GM06990 (cell line): ENCODE measurements around the gene COBLL1.

Experiments used
- DNase-seq: peaks from one replicate; pipeline ENCODE4 v3.0.0-alpha.2; 2011; ENCODE audit not compliant: insufficient read length; ENCODE audit errors: extremely low read depth
- H3K27me3 ChIP-seq: replicated peaks from 2 replicates; pipeline ENCODE4 v1.6.0; 2011; ENCODE audit warnings: low read length; ENCODE audit not compliant: control insufficient read depth, insufficient read depth
- H3K36me3 ChIP-seq: 2 replicates; pipeline ENCODE4 v1.5.1; 2011; ENCODE audit warnings: low read length; ENCODE audit not compliant: control insufficient read depth, insufficient read depth
- H3K4me3 ChIP-seq: replicated peaks from 2 replicates; pipeline ENCODE4 v1.5.1; 2011; ENCODE audit warnings: low read depth, mild to moderate bottlenecking, control low read depth, low read length
- CTCF ChIP-seq: IDR thresholded peaks from 2 replicates; pipeline ENCODE4 v1.5.1; 2011; ENCODE audit warnings: low read length, control low read depth, mild to moderate bottlenecking, inconsistent platforms; ENCODE audit not compliant: insufficient read depth, poor library complexity, severe bottlenecking

COBLL1 gene

GRCh38 chr2:164875334-164876205 lies 33.9 kb upstream of the COBLL1 start:
- no peak for TF ChIP-seq CTCF
- Histone ChIP-seq H3K4me3 (no peak overlapping the region), H3K36me3 (no peaks in the 10 kb centered on the region), H3K27me3 (no peaks in the 10 kb centered on the region)
- DNase-seq = no peak

DNA sequence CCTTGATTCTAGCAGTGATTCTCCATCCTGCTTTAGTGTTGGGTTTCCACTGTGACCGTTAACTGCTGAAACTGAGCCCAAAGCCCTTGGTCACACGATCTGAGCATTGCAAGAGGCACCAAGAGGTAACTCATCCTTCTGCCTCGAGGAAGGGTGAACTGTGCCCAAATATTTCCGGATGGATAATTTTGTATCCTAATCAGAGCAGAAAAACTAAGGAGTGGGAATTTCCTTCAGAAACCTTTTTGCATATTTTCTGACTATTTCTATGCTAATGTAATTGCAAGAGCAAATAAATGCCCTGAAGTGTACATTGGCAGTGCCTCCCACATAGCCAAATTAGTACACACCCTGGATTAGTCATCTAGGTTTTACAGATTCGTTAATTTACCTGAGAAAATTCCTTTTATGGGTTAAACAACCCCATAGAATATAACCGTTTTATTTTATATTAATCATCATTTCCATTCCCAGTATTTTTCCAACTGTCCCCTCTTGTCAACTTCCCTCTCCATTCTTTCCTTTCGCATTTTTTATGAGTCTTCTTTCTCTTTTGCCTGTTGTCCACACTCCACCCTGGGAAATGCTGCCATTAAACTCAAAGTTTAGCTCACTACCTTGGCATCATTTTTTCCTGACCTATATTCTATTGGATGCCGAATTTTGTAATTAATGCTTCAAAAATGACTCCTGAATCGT lies 31.7 kb upstream of the COBLL1 start:
- no peak for TF ChIP-seq CTCF
- no peak overlapping the region for H3K4me3 ChIP-seq
- no peaks in the 10 kb centered on the region for H3K36me3 ChIP-seq
- no peaks in the 10 kb centered on the region for H3K27me3 ChIP-seq
- DNase-seq = no peak

- no peak for DNase-seq
- no peaks in the 10 kb centered on the region for H3K36me3 ChIP-seq
- H3K27me3 ChIP-seq = no peaks in the 10 kb centered on the region
- H3K4me3 ChIP-seq = no peak overlapping the region
- TF ChIP-seq CTCF = no peak
These were observed 29.8 kb upstream of the COBLL1 start for GRCh38 chr2:164871404-164871803.

DNA sequence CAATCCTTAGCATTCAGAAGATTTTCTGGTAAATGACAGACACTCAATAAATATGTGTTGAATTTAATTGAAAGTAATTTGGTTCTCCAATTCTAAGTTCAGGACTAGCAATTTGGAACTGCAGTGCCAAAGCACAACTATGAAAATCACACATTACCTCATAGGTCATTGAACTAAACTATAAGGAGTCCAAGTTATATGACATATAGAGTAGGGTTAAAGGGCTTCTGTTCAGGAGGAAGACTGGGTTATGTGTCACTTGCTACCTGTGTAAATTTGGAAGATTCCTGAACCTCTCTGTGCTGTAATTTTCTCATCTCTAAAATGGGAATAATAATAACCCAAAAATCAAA lies 27.8 kb upstream of the COBLL1 start:
- H3K36me3 ChIP-seq = no peaks in the 10 kb centered on the region
- no peak for TF ChIP-seq CTCF
- no peak for DNase-seq
- no peaks in the 10 kb centered on the region for H3K27me3 ChIP-seq
- H3K4me3 ChIP-seq = no peak overlapping the region

DNA sequence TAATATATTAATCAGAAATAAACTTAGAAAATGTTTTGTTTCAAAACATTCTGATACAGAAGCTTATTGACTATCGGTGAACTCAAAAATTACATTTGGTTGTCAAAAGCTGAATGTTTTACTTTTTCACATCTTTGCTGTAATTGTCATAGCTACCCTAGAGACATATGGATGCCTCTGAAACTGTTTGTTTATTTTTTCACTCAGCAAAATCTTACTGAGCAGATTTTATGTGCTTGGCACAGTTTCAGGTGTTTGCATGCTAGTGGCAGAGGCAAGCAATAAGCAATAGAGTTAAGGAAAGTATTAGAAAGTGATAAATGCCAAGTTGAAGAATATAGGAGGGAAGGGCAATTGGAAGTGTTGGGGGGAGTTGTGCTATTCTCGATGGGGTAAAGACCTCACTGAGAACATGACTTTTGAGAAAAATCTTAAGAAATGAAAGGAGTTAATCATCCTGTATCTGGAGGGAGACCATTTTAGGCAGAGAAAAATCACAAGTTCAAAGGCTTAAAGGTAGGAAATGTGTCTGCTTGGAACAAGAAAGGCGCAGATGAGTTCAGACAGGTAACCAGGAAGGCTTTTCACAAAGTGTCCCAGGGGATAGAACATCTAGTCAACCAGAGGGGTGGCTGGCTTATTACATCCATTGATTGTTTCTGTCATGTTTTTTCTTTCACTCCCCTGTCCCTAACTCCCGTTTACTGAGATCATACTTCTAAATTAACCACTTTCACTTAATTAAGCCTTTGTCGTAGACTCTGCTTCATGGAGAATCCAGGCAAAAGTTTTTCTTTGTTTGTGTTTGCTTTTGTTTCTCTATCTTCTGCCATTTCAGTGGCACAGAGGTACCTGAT lies 27.2 kb upstream of the COBLL1 start:
- no peak for TF ChIP-seq CTCF
- no peak for DNase-seq
- Histone ChIP-seq H3K36me3 (no peaks in the 10 kb centered on the region), H3K4me3 (no peak overlapping the region), H3K27me3 (no peaks in the 10 kb centered on the region)
